Dermis blood vessel endothelial cell (primary cell): ENCODE data around the gene TMEM82. TPM values are rescaled to one million over a fixed set of nuclear protein-coding genes. Genes with fewer than 3 reads are reported as not detected.
"Not testable (repeated sequence)": the region's sequence is repeated elsewhere in the genome, so short reads cannot be mapped to it uniquely, and the experiment has no call there.

Experiments used
- DNase-seq: peaks from one replicate; pipeline ENCODE4 v3.0.0; 2010
- total RNA-seq: library from RNA; depleted of rRNA; stranded (reverse); fragments of >200 nt; gene quantifications from 2 replicates; pipeline ENCODE4 v1.2.3, GENCODE V29; 2014

The TMEM82 gene
- total RNA-seq, result not detected in 2 replicates

DNA sequence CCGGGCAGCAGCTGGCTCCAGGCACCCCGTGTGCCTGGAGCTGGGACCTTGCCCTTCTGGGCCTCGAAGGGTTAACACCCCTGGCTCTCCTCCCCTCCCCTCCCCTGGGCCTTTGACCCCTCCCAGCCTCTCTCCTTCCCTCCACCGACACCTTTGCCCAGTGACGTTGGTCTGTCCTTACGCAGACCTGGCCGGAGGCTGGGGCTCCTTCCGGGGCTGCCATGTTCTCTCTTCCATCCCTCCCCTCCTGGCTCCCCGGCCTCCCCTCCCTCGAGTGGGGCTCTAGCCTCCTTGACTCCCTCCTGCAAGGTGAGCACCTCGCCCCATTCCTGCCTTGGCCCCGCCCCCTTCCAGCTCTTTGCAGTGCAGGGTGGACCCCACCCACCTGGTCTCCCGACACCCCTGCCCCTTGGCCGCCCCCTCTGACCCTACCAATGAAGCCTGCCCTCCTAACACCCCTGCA lies at the start of gene TMEM82:
Gene TMEM82 (plus strand): TSS at position 161 of the 463 bp plus-strand sequence. CDS start 61 bp downstream, at position 222.
- DNase-seq, result no peak

DNA sequence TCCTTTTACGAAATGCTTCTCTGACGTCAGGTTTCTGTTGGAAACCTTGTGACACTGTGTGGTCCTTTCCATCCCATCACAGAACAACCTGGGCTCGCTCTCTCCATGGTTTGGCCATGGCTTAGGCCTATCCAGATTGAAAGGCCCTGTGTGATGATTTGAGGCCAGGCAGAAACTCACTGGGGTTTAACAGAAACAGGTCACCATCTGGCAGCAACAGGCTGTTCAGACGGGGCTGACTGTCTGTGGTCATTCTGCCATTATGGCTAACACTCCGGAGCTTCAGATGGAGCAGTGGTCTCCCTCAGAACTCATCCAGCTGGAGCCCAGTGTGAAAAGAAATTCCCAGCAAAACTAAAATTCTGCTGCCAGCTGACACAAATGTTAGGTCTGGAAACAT lies 48.9 kb upstream of the TMEM82 start:
- DNase-seq, result no peak

DNA sequence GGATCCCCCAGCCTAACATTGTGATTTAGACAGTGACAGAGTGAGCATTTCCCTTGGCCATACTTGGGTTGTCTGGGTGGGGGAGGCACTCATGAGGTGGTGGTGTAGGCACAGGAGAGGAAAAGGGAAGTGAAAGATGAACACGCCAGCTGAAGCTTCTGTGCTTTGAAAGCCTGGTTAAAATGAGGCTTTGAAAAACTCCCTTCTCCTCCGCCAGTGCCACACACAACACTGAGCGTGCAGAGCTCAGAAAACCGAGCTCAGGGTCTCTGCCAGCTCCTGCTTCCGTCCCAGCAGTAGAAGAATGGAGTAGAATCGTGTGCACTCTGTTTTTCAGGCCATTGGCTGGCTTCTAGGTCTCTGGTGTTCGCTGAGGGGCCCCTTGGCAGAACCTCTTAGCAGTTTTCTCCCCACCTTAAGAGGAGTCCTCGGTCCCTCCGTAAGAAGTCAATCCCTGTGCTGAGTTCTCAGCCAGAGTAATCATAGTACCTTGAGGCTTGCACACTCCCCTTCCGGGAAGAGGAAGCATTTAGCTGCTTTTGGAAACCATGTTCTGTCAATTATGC lies 45.3 kb upstream of the TMEM82 start:
- DNase-seq, result no peak

DNA sequence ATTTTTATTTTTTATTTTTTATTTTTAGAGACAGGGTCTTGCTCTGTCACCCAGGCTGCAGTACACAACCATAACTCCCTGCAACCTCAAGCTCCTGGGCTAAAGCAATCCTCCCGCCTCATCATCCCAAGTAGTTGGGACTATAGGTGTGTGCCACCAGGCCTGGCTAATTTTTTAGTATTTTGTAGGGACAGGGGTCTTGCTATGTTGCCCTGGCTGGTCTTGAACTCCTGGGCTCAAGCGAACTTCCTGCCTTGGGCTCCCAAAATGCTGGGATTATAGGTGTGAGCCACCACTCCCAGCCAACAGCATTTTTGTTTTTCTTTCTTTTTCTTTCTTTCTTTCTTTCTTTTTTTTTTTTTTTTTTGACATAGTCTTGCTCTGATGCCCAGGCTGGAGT lies 44.1 kb upstream of the TMEM82 start:
- DNase-seq, result no peak

DNA sequence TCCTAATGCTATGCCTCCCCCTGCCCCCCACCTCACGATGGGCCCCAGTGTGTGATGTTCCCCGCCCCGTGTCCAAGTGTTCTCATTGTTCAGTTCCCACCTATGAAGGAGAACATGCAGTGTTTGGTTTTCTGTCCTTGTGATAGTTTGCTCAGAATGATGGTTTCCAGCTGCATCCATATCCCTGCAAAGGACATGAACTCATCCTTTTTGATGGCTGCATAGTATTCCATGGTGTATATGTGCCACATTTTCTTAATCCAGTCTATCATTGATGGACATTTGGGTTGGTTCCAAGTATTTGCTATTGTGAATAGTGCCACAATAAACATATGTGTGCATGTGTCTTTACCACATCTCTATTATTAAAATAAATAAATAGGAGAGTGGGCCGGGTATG lies 43.0 kb upstream of the TMEM82 start:
- DNase-seq, result not testable (repeated sequence)

DNA sequence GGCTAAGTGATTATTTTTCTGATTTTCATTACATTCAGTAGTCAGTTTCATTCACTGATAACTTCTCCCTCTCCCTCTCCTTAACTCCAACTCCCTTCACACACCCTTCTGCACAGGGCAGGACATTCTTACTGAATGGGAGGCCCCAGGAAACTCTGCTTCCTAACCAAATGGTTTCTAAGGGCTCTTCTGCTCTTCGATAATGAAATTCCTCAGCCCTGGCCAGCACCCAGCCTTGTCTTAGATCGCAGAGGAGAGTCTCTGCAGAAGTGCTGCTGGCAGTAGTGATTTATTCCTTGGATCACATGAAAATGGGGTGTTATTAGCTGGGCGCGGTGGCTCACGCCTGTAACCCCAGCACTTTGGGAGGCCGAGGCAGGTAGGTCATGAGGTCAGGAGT lies 41.8 kb upstream of the TMEM82 start:
- no peak for DNase-seq

DNA sequence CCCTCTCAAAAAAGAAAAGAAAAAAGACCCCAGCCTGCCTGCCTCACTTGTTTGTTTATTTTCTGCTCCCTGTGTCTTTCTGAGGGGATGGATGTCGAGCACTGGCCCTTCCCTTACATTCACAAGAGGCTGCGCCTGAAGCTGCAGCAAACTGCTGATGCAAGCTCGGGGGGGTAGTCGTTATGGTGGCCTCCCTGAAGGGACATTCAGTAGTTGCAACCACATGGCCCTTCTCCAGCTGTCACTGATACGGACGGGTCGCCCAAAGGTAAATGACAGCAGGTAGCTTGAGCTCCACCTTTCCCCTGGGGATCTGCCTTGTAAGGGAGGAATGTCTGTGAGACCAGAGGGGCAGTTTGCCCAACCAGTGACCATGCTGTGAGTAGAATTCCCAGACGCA lies 40.5 kb upstream of the TMEM82 start:
- DNase-seq, result no peak

DNA sequence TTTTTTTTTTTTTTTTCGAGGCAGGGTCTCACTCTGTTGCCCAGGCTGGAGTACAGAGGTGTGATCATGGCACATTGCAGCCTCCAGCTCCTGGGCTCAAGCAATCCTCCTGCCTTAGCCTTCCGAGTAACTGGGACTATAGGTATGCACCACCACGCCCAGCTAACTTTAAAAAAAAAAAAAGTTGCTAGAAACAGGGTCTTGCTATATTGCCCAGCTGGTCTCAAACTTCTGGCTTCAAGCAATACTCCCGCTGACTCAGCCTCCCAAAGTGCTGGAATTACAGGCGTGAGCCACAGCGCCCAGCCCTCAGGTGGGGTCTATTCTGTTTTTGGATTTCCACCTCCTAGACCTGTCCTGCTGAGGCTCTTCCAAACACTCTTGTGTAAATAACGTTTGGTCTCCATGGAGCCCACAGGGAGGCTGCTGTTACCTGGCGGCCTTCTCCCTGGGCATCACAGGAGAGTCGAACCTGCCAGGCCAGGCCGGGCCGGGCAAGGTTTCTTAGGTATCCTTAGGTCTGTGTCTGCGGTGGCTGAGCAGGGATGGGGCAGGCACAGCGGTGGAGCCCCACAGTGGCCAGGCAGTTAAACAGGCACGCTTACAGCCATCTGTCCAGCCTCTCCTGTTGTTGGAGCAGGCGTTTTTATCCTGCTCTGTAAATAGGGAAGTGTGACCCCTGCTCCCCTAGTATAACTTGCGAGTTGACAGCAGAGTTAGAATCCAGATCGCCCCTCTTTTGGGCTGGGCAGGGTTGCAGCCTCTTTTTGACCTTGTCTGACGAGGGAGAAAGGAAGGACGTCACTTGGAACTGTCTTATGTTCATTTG lies 39.4 kb upstream of the TMEM82 start:
- DNase-seq, result peak; percentile 23

DNA sequence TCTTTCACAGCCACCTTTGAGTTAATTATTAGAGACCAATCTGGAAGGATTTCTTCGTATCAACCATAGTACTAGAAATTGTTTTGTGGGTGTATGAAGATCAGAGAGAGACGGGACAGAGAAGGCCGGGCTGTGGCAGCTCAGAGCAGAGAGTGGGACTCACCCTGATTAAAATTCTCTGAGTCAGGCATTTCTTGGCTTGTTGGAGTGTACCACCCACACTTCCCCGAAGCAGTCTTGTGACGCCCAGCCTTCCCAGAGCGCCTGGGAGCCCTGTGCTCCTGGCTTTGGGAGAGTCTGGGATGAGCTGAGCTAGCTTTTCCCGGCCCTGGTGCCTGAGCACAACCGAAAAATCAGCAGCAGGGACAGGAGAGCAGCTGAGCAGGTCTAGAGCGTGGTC lies 38.7 kb upstream of the TMEM82 start:
- peak; percentile 59 for DNase-seq

DNA sequence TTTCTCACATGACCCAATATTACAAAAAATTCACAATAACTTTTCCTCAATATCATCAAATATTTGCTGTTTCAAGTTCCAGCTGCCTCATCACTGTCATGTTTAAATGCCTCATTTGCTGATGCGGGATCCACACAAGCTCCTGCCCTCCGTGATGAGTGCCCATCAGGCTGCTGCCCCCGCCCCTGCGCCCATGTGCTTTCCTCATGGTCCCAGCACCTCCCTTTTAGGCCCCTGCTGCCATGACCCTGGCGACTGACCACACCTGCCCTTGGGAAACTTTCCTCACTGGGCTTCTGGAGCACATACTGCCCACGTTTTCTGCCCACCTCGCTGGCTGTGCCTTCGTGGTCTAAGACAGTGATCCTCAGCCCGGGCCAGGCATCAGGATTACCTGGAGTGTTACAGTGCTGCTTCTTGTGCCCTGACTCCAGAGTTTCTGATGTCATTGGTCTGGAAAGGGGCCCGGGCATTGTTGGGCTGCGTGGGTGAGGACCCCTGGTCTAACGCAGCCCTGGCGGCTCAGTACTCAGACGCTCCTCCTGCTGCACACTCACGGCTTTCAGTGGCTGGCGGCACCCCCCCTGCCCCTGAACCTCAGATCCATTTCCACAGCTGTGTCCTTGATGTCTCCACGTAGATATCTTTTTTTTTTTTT lies 37.6 kb upstream of the TMEM82 start:
- DNase-seq, result no peak

DNA sequence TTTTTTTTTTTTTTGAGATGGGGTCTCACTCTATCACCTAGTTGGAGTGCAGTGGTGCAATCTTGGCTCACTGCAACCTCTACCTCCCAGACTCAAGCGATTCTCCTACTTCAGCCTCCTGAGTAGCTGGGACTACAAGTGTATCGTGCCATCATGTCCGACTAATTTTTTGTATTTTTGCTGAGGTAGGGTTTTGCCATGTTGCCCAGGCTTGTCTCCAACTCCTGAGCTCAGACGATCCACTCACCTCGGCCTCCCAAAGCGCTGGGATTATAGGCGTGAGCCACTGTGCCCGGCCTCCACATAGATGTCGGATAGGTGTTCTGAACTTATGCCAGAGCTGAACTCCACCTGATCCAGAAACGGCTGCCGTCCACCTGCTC lies 37.1 kb upstream of the TMEM82 start:
- DNase-seq, result no peak

DNA sequence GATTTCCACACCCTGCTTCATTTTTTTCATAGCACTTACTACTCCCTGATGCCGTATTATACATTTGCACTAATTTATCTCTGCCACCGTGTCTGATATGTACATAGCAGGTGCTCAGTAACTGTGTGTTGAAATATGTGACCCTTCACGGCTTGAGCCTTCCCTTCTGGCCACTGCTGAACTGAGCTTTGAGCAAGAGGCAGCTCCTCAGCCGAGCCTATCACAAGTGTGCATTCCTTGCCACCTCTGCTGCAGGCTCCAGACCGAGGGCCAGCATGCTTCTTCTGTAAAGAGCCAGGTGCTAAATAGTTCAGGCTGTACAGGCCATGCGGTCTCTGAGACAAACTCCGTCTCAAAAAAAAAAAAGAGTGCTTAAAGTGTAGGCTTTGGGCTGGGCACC lies 35.5 kb upstream of the TMEM82 start:
- DNase-seq, result no peak

DNA sequence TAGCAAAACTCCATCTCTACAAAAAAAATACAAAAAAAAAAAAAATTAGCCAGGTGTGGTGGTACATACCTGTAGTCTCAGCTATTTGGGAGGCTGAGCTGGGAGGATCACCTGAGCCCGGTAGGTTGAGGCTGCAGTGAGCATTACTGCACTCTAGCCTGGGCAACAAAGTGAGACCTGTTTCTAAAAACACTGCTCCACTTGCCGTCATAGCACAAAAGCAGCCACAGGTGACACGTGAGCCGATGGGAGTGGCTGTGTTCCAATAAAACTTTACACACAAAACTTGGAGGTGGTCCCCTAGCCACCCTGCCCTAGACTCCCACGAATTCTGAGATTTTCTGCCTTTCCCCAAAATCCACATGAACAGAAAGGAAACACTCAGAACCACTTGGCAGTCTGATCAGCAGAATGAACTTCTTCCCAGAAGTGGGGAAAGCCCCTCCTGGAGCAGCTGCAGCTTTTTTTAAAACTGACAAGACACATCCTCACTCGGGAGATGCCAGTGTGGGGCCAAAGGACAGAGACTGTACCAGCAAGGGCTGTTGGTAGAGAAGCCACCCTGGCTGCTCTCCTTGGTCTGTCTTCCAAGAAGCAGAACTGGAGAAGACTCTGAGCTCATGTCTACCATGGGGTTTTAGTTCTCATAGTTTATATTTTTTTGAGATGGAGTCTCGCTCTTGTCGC lies 34.9 kb upstream of the TMEM82 start:
- DNase-seq, result no peak

DNA sequence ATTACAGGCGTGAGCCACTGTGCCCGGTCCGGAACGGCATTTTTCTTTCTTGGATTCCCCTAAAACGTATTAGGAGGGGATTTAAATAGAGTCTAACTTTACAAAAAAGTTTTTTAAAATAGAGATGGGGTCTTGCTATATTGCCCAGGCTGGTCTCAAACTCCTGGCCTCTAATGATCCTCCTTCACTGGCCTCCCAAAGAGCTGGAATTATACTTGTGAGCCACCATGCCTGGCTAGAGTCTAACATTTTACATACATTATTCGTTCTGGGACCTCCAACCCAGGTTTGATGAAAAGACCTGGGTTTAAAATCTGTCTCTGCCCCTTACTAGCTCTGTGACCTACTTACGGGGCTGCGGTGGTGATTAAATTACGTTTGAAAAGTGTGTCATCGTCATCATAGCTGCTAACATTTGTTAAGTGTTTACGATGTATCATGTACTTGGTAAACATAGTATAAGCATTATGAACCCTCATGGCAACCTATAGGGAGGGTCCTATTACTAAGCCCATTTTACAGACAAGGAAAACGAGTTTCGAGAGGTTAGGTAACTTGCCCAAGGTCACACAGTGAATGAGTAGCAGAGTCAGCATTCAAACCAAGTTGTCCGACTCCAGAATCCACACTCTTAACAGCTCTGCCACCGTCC lies 33.7 kb upstream of the TMEM82 start:
- DNase-seq, result no peak

DNA sequence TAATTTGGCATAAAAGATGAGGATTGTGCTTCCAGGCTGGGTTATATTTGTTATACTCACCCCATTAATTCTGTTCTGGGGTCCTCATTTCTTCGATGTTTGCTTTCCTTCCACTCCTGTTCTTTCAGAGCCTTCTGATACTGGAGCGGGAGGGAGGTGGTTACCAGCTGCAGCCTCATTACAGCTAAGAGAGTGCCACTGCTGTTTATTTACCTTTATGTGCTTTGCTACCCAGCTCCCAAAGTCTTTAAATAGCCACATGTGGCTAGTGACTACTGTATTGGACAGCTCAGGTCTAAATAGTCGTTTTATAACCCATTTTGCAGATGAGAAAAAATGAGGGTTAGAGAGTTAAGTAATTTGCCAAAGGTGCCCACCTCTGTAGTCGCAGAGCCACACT lies 33.1 kb upstream of the TMEM82 start:
- DNase-seq, result no peak

DNA sequence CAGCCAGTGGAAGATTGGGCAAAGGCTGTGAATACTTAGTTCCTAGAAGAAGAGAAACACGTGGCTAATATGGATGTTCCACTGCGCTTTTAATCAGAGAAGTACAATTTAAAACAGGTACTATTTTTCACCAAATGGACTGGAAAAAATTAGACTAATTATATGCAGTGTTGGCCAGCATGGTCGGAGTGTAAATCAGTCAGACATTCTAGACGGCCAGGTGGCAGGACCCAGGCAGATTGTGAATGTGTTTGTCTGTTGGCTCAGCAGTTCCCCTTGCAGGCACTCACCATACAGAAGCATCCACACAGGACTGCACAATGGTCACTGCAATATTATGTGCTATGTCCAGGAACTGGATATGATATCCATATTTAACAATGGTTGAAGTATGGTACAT lies 30.1 kb upstream of the TMEM82 start:
- no peak for DNase-seq

DNA sequence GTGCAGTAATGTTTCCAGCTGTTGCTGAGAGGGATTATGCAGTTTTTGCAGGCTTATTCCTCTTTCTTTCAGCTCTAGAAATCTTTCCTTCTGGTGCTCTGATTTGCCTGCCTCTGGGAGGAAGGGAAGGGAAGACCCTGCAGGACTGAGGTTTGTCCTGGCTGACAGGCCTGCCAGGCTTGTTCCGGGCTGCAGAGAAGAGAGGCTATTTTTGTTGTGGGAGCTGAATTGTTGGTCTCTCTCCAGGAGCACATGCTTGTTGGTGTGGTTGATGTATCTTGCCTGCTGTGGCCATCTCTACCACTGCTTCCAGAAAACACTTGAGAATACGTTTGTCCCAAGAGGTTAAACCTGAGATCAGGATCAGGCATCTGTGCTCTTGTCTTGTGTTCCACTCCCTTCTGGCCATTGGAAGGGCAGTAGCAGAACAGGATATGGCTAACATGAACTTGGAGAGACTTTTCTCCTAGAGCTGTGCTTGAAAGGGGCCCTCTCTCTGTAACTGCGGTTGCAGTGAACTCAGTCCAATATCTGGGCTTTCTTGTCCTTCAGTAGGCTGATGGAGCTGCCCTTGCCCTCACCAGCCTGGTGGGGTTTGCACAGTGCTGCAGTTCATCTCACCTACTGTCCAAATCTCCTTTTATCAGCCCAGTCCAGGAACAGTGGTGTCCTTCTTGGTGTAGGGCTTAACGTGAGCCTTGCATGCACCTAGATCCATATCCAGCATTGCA lies 27.7 kb upstream of the TMEM82 start:
- DNase-seq, result no peak

DNA sequence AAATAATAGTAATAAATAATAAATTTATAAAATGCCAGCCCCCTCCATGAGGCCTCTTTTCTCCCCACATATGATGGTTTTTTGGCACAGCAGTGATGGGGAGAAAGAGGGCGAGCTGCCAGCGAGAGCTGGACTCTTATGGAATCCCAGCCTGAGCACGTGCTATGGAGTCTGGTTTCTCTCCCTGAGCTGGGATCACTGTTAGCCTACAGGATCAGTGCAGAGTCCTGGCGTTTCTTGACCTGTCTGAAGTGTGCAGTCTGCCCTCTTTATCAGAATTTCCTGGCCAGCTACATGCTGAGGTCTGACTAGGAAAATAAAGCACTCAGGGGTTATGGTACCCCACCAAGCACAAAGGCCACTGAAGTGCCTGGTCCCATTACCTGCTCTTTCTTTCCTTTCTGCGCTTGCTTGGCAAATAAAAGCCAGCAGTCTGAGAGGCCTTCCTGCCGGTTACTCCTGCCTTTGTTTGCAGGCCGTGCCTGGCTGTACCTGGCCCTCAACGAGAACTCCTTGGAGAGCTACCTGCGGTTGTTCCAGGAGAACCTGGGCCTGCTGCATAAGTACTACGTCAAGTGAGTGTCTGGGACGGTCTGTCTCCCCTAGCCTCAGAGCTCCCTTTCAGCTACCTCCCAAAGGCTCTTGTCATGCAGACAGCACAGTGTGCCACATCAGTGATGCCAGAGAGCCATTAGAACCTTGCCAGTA lies 24.7 kb upstream of the TMEM82 start:
- no peak for DNase-seq

DNA sequence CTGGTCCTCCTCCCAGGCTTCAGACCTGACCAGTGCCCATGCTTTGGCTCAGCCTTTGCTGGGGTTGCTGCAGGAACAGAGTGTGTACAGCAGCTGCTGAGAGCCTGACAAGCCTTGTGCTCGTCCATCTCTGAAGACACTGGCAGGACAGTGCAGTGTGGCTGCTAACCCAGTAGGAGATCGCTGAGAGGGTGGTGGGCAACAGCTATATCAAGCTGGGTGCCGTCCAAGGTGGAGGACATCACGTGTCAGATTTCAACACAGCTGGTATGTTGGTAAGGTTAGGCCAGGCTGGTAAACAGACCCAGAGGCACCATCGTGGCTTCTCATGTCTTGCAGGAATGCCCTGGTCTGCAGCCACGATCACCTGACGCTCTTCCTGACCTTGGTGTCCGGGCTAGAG lies 24.1 kb upstream of the TMEM82 start:
- no peak for DNase-seq

DNA sequence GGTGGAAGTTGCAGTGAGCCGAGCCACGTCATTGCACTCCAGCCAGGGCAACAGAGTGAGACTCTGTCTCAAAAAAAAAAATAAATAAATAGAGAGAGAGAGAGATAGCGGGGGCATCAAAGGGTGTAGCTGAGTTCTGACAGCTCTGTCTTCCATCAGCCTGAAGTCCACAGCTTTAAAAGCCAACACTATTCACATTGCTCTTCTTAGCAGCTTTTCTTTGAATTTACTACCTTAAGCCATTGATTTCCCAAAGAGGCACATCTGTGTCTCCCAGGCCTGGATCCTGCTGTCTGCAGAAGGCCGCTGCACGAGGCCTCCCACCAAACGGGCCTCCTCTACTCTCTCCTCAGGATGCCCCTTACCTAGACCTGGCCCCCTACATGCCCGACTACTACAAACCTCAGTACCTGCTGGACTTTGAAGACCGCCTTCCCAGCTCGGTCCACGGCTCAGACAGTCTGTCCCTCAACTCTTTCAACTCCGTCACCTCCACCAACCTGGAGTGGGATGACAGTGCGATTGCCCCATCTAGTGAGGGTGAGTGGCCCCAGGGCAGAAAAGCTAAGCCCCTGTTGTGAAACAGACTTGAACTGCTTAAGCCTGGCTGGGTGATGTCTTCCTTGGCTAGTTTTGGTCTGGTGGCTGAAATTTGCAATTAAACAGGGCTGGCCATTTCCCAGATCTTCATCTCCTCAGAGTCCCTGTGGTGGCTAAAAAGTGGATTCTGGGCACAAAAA lies 22.7 kb upstream of the TMEM82 start:
- DNase-seq, result no peak

DNA sequence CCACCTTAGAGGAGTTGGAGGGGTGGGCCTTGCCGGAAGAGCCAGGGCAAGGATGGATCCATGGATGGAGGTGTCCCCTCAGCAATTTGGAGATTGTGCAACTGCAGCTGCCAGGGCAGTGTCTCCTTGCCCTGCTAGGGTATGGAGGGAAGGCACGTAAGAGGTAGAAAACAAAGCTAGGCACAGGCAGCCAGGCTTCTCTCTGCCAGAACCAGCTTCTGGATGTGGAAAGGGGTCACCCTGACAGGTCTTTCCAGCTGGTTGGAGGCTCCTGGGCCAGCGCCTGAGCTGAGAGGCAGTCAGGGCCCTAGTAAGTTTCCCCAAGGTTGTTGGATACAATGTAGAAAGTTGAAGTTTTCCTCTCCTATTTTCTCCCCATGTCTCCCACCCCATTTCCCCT lies 21.4 kb upstream of the TMEM82 start:
- no peak for DNase-seq
